ENCODE results near the gene INSRR. TPM values are rescaled to one million over a fixed set of nuclear protein-coding genes. Genes with fewer than 3 reads are reported as not detected.
A peak's percentile ranks its signal among the peaks of the same experiment; 100 is the strongest.

INSRR gene
- total RNA-seq, 1 experiment from 2014 or later, result not detected

DNA sequence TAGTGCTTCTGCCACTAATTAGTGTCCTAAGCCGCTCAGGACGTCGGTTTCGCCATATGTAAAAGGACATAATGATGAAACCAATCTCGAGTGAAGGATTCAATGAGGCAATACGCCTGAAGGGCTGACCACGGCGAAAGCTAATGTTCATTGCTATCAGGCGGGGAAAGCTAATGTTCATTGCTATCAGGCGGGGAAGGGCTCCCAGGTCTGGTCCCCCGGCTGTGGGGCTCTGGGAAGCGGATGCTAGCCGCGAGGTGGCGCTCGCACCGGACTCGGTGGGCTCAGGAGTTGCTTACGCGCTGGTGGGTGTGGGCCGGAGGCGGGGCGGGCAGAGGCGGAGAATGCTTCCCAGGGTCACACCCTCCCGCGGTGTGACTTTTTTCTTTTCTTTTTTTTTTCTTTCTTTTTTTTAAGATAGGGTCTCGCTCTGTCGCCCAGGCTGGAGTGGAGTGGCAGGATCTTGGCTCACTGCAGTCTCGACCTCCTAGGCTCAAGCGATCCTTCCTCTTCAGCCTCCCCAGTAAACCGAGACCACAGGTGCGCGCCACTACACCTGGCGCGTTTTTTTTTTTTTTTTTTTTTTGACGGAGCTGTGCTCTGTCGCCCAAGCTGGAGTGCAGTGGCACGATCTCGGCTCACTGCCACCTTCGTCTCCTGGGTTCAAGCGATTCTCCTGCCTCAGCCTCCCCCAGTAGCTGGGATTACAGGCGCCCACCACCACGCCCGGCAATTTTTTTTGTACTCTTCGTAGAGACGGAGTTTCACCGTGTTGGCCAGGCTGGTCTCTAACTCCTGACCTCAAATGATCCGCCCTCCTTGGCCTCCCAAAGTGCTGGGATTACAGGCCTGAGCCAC is 33.5 kb upstream of the INSRR start:
- Histone ChIP-seq H3K27ac (no peak overlapping the region), H3K4me2 (peak overlapping the region; percentile 60)
- CTCF ChIA-PET, result interaction anchor here (0.6 to 0.9 kb wide), 5 partner anchors 14 to 203 kb away, joined by 4 to 11 read pairs (median 7); partner anchors contain the start of gene LRRC71

DNA sequence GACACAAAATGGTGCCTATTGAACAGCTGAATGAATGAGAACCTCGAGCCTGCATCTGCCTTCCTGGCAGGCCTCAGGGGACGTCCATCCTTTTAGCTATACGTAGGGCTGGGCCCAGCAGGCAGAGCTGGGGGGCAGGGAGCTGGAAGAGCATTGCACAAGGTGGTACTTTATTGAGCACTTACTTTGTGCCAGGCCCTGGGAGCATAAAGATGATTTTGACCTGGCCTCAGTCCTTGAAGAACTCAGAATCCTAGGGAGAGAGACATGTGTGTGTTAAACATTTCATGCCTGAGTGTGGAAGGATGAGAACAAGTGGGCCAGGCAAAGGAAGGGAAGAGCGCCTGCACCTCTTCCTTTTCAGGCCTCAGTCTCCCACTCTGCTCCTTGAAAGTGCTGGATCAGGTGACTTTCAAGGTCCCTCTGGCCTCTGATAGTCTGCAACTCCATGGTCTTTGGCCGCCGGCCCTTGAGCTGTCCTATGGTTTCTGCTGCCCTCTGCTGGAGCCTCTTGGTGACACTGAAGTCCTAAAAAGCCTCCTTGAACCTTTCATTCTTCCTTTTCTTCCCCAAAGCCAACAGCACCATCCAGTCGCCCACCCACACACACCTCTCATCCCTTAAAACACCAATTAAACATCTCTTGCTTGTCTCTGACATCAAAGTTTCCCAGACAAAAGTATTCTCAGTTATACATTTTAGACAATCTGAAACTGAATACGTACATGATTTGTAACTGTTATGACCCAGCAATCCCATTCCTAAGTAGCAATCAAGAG is 31.1 kb upstream of the INSRR start:
- ChIA-PET POLR2A (ENCODE audit: unreplicated experiment) (interaction anchor here (0.8 kb wide), 1 partner anchor 1152 kb away, joined by 5 read pairs; no protein-coding TSS in a partner anchor), CTCF (interaction anchor here (0.6 to 2.7 kb wide), 9 partner anchors 9 to 262 kb away, joined by 3 to 11 read pairs (median 4); no protein-coding TSS in a partner anchor)
- no TSS peak for BruUV-seq (replicated peaks)
- Histone ChIP-seq H3K27me3 (ENCODE audit: insufficient read depth, low read depth) (peaks cover 18% of the 10 kb centered on the region), H2AFZ (no peak overlapping the region), H3K4me1 (replicated peaks; ENCODE audit: insufficient read depth) (no peaks in the 10 kb centered on the region; the same call in 1 of the 2 replicates), H3K27ac (no peak overlapping the region), H3K4me3 (no peak overlapping the region), H3K9me3 (ENCODE audit: insufficient read depth, low read depth) (no peaks in the 10 kb centered on the region), H3K79me2 (ENCODE audit: low read depth) (no peaks in the 10 kb centered on the region), H3K36me3 (ENCODE audit: low read depth) (no peaks in the 10 kb centered on the region), H3K4me2 (no peak overlapping the region), H3K9me2 (ENCODE audit: insufficient read depth) (no peaks in the 10 kb centered on the region), H4K20me1 (ENCODE audit: insufficient read depth) (no peaks in the 10 kb centered on the region), H3F3A (ENCODE audit: insufficient read depth, low read depth) (peaks cover 6% of the 10 kb centered on the region; the same call in 1 of the 2 replicates)
- TF ChIP-seq, protein P1, sequence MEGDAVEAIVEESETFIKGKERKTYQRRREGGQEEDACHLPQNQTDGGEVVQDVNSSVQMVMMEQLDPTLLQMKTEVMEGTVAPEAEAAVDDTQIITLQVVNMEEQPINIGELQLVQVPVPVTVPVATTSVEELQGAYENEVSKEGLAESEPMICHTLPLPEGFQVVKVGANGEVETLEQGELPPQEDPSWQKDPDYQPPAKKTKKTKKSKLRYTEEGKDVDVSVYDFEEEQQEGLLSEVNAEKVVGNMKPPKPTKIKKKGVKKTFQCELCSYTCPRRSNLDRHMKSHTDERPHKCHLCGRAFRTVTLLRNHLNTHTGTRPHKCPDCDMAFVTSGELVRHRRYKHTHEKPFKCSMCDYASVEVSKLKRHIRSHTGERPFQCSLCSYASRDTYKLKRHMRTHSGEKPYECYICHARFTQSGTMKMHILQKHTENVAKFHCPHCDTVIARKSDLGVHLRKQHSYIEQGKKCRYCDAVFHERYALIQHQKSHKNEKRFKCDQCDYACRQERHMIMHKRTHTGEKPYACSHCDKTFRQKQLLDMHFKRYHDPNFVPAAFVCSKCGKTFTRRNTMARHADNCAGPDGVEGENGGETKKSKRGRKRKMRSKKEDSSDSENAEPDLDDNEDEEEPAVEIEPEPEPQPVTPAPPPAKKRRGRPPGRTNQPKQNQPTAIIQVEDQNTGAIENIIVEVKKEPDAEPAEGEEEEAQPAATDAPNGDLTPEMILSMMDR (conservative IDR thresholded peaks at IDR 0.05), result peak; percentile 91
- no peak for TF ChIP-seq EZH2 (IDR thresholded peaks at IDR 0.05; ENCODE audit: low read depth)
- intact Hi-C loops (cut with micrococcal nuclease; ENCODE audit: unreplicated experiment), result loop anchor here (1.0 to 10.0 kb wide), 6 partner anchors 93 to 267 kb away; no protein-coding TSS in a partner anchor
- peak; percentile 59 to 77 for DNase-seq

More for the DNA sequence above, 33.5 kb upstream of the INSRR start:
- Histone ChIP-seq H3F3A (ENCODE audit: insufficient read depth, low read depth) (peaks cover 22% of the 10 kb centered on the region), H3K79me2 (ENCODE audit: low read depth) (no peaks in the 10 kb centered on the region), H3K9me3 (ENCODE audit: insufficient read depth, low read depth) (no peaks in the 10 kb centered on the region), H3K36me3 (ENCODE audit: low read depth) (no peaks in the 10 kb centered on the region), H2AFZ (no peak overlapping the region; the same call in 1 of the 2 replicates), H4K20me1 (ENCODE audit: insufficient read depth) (no peaks in the 10 kb centered on the region), H3K9me2 (ENCODE audit: insufficient read depth) (no peaks in the 10 kb centered on the region), H3K4me3 (peak overlapping the region; percentile 24; the same call in 1 of the 2 replicates), H3K4me1 (replicated peaks; ENCODE audit: insufficient read depth) (peaks cover 23% of the 10 kb centered on the region), H3K27me3 (ENCODE audit: insufficient read depth, low read depth) (peaks cover 8% of the 10 kb centered on the region)
- intact Hi-C loops (cut with micrococcal nuclease; ENCODE audit: unreplicated experiment), result loop anchor here (1.0 to 10.0 kb wide), 6 partner anchors 28 to 265 kb away; partner anchors contain the start of gene LRRC71
- no TSS peak for BruUV-seq (replicated peaks)
- TF ChIP-seq, protein P1 (conservative IDR thresholded peaks at IDR 0.05), result peak; percentile 87
- TF ChIP-seq EZH2 (IDR thresholded peaks at IDR 0.05; ENCODE audit: low read depth), result no peak
- POLR2A ChIA-PET (ENCODE audit: unreplicated experiment), result interaction anchor here (0.6 kb wide), 1 partner anchor 37 kb away, joined by 6 read pairs; no protein-coding TSS in a partner anchor
- DNase-seq, result peak; percentile 75 to 91

DNA sequence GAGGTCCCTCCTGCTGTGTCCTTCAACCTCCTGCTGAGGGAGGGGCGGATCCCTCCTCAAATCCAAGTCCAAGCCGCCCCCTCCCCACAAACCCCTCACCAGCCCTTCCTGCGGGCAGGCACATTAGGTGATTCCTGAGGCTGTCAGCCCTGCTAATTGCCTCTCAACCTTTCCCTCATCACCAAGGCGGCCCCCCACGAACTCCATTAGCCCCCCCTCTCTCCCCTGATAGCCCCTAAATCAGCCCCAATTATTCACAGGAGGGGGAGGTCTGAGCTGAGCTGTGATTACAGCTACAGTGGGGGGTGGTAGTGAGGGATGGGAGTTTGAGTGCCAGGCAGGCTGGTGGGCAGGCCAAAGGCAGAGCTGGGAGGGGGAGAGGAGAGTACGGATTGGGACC is 28.8 kb upstream of the INSRR start:
- Histone ChIP-seq H3K79me2 (ENCODE audit: low read depth) (no peaks in the 10 kb centered on the region), H3K4me3 (no peak overlapping the region), H3K4me2 (no peak overlapping the region), H3K36me3 (ENCODE audit: low read depth) (no peaks in the 10 kb centered on the region), H3K4me1 (replicated peaks; ENCODE audit: insufficient read depth) (no peaks in the 10 kb centered on the region), H3F3A (ENCODE audit: insufficient read depth, low read depth) (peaks cover 5% of the 10 kb centered on the region; the same call in 1 of the 2 replicates), H3K27me3 (ENCODE audit: insufficient read depth, low read depth) (peaks cover 32% of the 10 kb centered on the region), H3K9me3 (ENCODE audit: insufficient read depth, low read depth) (no peaks in the 10 kb centered on the region), H2AFZ (no peak overlapping the region), H4K20me1 (ENCODE audit: insufficient read depth) (no peaks in the 10 kb centered on the region), H3K9me2 (ENCODE audit: insufficient read depth) (no peaks in the 10 kb centered on the region), H3K27ac (no peak overlapping the region)
- no peak for TF ChIP-seq EZH2 (IDR thresholded peaks at IDR 0.05; ENCODE audit: low read depth)
- TF ChIP-seq, protein P1 (conservative IDR thresholded peaks at IDR 0.05), result no peak
- ChIA-PET CTCF (interaction anchor here (0.6 to 0.9 kb wide), 2 partner anchors 162 to 199 kb away, joined by 3 to 16 read pairs; no protein-coding TSS in a partner anchor), POLR2A (ENCODE audit: unreplicated experiment) (no interaction called here)
- no peak for DNase-seq
- intact Hi-C loops (cut with micrococcal nuclease; ENCODE audit: unreplicated experiment), result no loop called here
- no TSS peak for BruUV-seq (replicated peaks)

All from PC-9 (cell line).